ENCODE measurements around the gene GALM. TPM values are rescaled to one million over a fixed set of nuclear protein-coding genes. Genes with fewer than 3 reads are reported as not detected.

Gene GALM
- total RNA-seq, result 10.9 and 18.7 TPM in 2 replicates

DNA sequence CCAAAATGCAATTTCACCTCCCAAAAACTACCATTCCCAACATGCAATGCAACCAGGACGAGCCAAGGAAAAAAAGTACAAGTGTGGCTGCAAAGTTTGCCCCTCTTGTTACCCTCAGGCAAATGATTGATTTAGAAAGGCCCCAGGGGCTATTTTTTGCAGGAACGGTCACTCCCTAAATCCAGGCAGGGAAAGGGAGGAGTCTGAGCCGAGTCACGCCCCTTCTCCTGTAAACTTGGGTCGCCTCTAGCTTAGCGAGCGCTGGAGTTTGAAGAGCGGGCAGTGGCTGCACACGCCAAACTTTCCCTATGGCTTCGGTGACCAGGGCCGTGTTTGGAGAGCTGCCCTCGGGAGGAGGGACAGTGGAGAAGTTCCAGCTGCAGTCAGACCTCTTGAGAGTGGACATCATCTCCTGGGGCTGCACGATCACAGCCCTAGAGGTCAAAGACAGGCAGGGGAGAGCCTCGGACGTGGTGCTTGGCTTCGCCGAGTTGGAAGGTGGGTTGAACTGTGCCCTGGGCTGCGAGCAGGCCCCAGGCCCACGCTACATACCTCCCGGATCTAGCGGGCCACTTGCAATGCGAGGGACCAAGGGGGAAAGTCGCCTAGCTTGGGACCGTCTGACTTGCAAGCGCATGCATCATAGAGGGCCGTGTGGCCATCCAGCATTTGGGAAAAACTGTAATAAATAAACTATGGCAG, at the start of gene GALM:
Gene GALM, plus strand, starts transcription at position 261 of the 702 bp plus-strand sequence. Its CDS starts 48 bp downstream, at position 309.

DNA sequence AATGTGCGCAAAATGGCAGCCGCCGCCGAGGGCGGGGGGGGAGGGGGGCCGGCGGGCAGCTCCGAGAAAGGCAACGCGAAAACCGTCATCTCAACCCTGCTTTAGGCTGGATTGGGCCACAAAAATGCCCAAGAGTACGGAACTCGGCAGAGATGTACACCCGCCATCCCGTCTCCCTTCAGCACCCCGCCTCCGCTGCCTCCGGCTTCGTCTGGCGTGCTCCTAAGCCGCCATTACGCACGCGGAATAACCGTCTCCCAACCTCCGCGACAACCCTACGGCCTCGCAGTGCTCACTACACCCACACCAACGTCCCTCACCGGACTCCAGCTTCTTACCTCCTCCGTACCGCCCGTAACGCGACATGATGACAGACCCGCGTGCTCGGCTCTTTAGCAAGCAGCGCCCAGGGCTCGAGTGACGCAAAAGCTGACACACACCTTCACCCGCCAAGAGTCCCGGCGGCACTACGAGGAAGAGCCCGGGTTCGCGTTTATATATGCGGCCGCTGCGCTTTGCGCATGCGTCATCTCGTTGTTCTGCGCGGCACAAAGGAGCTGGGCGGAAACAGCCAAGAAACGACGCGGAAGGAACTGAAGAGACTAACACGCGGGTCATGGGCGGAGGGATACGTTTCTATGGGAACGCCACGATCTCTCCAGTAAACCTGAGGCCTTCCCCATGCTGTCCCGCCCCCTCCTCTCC, 85.1 kb downstream of the GALM start, which contains the start of gene SRSF7:
Gene SRSF7, minus strand, starts transcription at position 471 of the 705 bp plus-strand sequence. Its CDS starts 105 bp downstream, at position 366.

Other genes with a start within 250 kb of the GALM start
- 42.8 and 45.0 TPM in 2 replicates for gene HNRNPLL, start 63.2 kb upstream of the GALM start, total RNA-seq
- 98.0 and 149 TPM in 2 replicates for gene SRSF7, start 85.2 kb downstream of the GALM start, total RNA-seq
- gene GEMIN6, start 112.1 kb downstream of the GALM start, total RNA-seq, result 9.0 and 11.3 TPM in 2 replicates
- 26.4 and 35.9 TPM in 2 replicates for gene DHX57, start 209.8 kb downstream of the GALM start, total RNA-seq
- gene MORN2, start 209.9 kb downstream of the GALM start, total RNA-seq, result 5.9 and 21.7 TPM in 2 replicates
- gene ARHGEF33, start 223.8 kb downstream of the GALM start, total RNA-seq, result 0.14 and 1.2 TPM in 2 replicates

All from smooth muscle cell of the umbilical artery (primary cell).